ENCODE measurements around the gene GLT8D2.

DNA sequence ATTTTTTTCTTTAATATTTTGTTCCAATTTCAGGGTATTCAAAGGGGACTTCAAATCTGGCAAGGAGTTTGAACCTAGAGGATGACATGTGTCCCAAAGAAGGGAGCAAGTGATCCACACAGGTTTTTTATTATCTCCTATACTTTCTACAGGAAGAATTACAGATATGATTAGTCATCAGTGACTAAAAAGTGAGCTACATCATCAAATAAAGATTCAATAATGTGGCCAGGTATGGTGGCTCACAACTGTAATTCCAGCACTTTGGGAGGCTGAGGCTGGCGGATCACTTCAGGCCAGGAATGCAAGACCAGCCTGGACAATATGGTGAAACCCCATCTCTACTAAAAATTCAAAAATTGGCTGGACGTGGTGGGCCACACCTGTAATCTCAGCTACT lies 24.2 kb downstream of the GLT8D2 start:
- TF ChIP-seq GLIS3 (CRISPR knock-in tag; IDR thresholded peaks at IDR 0.05) (no peak), CSDC2 (CRISPR knock-in tag; IDR thresholded peaks at IDR 0.05) (no peak)

Measured in SK-N-SH treated with all-trans-retinoic acid at 6 μM for 48 hours (cell line).